Osteocyte (in vitro differentiated cells): ENCODE results near the gene PAPPA2. TPM values are rescaled to one million over a fixed set of nuclear protein-coding genes. Genes with fewer than 3 reads are reported as not detected.

Source experiments
- DNase-seq: peaks from one replicate; pipeline ENCODE4 v3.0.0; 2021; ENCODE audit warnings: mixed read lengths; ENCODE audit not compliant: unreplicated experiment; ENCODE audit errors: extremely low spot score
- H3K27ac Mint-ChIP-seq: one replicate; pipeline ENCODE4 v1.8.0; 2021; ENCODE audit warnings: mild to moderate bottlenecking, mixed read lengths; ENCODE audit not compliant: unreplicated experiment
- H3K27me3 Mint-ChIP-seq: one replicate; pipeline ENCODE4 v1.8.0; 2021; ENCODE audit warnings: mixed read lengths; ENCODE audit not compliant: unreplicated experiment
- H3K36me3 Mint-ChIP-seq: one replicate; pipeline ENCODE4 v1.8.0; 2021; ENCODE audit warnings: mixed read lengths; ENCODE audit not compliant: unreplicated experiment
- H3K4me1 Mint-ChIP-seq: one replicate; pipeline ENCODE4 v1.8.0; 2021; ENCODE audit warnings: mixed read lengths; ENCODE audit not compliant: unreplicated experiment
- H3K4me3 Mint-ChIP-seq: one replicate; pipeline ENCODE4 v1.8.0; 2021; ENCODE audit warnings: mild to moderate bottlenecking, moderate library complexity, mixed read lengths; ENCODE audit not compliant: unreplicated experiment
- H3K9me3 Mint-ChIP-seq: one replicate; pipeline ENCODE4 v1.8.0; 2021; ENCODE audit warnings: mixed read lengths; ENCODE audit not compliant: unreplicated experiment
- total RNA-seq: library from RNA; stranded (reverse); gene quantifications from 2 replicates; pipeline ENCODE4 v1.2.1, GENCODE V29; 2021
- TF ChIP-seq, protein P1 (sequence below): fragments of 200-600 bp; sonication (generic); IDR thresholded peaks from 2 replicates; pipeline ENCODE4 v1.5.0; 2021; ENCODE audit warnings: antibody characterized with exemption, mild to moderate bottlenecking, moderate library complexity

PAPPA2 gene
- total RNA-seq, 1 donor from 2014 or later: 0.35 TPM

DNA sequence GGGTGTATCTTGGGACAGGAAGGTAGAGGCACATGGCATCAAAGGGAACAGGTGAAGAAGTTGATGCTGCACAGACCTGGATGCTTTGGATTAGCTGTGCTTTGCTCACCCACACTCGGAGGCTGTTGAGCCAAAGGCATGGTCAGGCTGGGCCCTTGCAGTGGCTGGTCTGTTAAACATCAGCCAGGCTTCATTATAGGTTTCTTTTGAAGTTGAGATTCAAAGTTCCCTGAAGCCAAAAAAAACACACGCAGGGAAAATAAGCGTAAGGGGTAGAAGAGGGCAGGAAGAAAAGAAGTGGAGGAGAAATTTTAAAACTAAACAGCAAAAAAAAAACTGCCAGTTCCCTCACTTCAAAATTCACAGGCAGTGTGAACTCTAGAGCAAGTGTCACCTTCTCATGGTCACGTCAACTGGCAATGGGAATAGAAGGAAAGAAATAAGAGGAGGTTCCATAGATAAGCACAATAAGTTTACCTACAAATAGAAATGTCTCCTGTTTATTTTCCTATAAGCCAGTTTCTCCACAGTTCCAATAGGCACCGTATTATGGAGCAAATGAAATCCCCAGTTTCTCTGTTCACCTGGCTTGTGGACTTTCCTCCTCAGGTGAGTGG is 139.5 kb downstream of the PAPPA2 start:
- TF ChIP-seq, protein P1, sequence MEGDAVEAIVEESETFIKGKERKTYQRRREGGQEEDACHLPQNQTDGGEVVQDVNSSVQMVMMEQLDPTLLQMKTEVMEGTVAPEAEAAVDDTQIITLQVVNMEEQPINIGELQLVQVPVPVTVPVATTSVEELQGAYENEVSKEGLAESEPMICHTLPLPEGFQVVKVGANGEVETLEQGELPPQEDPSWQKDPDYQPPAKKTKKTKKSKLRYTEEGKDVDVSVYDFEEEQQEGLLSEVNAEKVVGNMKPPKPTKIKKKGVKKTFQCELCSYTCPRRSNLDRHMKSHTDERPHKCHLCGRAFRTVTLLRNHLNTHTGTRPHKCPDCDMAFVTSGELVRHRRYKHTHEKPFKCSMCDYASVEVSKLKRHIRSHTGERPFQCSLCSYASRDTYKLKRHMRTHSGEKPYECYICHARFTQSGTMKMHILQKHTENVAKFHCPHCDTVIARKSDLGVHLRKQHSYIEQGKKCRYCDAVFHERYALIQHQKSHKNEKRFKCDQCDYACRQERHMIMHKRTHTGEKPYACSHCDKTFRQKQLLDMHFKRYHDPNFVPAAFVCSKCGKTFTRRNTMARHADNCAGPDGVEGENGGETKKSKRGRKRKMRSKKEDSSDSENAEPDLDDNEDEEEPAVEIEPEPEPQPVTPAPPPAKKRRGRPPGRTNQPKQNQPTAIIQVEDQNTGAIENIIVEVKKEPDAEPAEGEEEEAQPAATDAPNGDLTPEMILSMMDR: no peak
- H3K27me3 Mint-ChIP-seq: no peaks in the 10 kb centered on the region
- no peaks in the 10 kb centered on the region for H3K36me3 Mint-ChIP-seq
- H3K9me3 Mint-ChIP-seq: no peaks in the 10 kb centered on the region
- no peak for DNase-seq
- no peaks in the 10 kb centered on the region for H3K4me1 Mint-ChIP-seq
- no peak overlapping the region for H3K27ac Mint-ChIP-seq
- H3K4me3 Mint-ChIP-seq: no peak overlapping the region

DNA sequence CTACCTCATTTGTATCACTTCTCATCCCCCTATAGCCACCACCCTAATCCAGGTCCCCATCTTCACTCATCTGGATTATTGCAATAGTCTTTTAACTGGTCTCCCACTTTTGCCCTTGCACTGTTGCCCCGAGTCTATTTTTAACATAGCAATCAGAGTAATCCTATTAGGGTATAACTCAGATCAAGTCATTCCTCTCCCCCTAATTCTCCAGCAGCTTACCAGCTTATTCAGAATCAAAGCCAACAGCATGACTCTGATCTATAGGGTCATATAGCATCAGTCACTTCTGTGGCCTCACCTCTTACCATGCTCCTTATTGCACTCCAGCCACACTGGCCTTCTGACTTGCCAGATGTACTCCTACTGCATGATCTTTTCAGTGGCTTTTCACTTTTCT is 140.7 kb downstream of the PAPPA2 start:
- no peaks in the 10 kb centered on the region for H3K9me3 Mint-ChIP-seq
- no peaks in the 10 kb centered on the region for H3K36me3 Mint-ChIP-seq

DNA sequence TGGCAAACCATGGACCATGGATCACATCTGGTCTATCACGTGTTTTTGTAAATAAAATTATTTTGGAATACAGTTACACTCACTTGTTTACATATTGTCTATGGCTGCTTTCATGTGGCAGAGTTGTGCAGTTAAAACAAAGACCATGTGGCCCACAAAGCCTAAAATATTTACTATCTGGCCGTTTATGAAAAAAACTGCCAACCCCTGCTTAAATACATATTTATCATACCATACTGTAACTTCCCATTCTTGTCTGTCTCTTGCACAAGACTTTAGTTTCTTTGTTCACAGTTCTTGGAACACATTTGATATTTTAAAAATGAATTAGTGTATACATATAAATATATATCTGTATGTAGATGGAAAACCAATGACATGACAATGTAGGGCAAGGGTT is 141.5 kb downstream of the PAPPA2 start:
- TF ChIP-seq, protein P1: no peak
- Mint-ChIP-seq H3K4me1 (no peaks in the 10 kb centered on the region), H3K9me3 (no peaks in the 10 kb centered on the region), H3K4me3 (no peak overlapping the region), H3K27ac (no peak overlapping the region), H3K27me3 (no peaks in the 10 kb centered on the region), H3K36me3 (no peaks in the 10 kb centered on the region)
- no peak for DNase-seq

More for the DNA sequence above, 140.7 kb downstream of the PAPPA2 start:
- H3K4me3 Mint-ChIP-seq: no peak overlapping the region
- H3K27ac Mint-ChIP-seq: no peak overlapping the region
- H3K27me3 Mint-ChIP-seq: no peaks in the 10 kb centered on the region
- H3K4me1 Mint-ChIP-seq: no peaks in the 10 kb centered on the region
- no peak for DNase-seq
- TF ChIP-seq, protein P1: no peak

DNA sequence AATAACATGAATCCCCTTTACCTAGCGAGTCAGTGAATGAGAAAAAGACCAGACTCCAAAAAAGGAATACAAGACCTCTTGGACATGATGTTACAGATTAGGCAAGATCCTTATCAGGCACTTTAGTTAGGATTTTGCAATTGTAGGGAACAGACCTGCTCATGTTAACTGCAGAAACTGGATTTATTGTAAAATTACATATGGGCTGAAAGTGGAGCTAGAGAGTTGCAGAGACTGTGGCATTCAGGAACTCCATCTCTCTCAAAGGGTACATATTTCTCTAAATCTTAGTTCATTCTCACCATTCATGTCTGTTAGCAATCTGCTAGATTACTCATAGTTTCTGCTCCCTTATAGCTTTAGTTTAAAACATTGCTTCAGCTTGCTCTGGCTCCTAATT is 142.2 kb downstream of the PAPPA2 start:
- no peak overlapping the region for H3K27ac Mint-ChIP-seq
- H3K4me3 Mint-ChIP-seq: no peak overlapping the region
- no peaks in the 10 kb centered on the region for H3K36me3 Mint-ChIP-seq
- no peaks in the 10 kb centered on the region for H3K4me1 Mint-ChIP-seq
- no peak for DNase-seq
- TF ChIP-seq, protein P1: no peak
- no peaks in the 10 kb centered on the region for H3K27me3 Mint-ChIP-seq
- H3K9me3 Mint-ChIP-seq: no peaks in the 10 kb centered on the region

DNA sequence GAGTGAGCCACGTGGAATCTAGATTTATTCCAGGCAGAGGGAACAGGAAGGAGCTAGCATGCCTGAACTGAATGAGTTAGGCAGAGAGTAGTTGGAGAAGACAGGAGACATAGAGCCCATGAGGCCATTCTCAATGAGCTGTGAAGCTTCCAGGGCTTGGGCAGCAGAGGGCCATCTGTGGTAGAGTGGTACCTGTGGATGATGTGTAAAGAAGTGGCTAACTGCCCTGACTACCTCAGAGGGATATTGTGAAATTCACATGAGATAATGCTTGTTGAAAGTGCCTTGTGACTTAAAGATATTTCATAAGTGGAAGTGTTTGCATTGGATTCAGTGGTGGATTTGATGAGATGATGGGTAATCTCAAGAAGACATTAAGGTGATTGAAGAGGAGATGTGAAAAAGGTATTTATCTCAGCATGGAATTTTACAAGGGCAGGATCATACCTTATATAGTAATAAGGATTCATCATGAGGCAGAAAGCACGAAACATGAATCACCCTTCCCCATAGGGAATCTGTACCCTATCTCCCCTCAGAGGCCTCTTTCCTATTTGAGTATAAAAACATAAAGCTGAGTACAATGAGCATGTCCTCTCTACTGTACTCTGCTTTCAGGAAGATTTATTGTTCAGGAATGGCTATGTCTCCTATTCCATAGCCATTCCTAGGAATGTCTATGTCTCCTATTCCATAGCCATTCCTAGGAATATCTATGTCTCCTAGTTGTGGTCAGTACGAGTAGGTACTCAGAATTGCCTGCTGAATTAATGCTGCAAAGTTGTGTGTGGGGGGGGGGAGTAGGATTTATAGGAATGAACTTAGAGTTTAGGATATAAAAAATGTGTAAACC is 146.8 kb downstream of the PAPPA2 start:
- DNase-seq: no peak

More for the DNA sequence above, 146.8 kb downstream of the PAPPA2 start:
- TF ChIP-seq, protein P1: no peak
- Mint-ChIP-seq H3K4me1 (no peaks in the 10 kb centered on the region), H3K27ac (no peak overlapping the region), H3K27me3 (no peaks in the 10 kb centered on the region), H3K4me3 (no peak overlapping the region), H3K36me3 (no peaks in the 10 kb centered on the region), H3K9me3 (no peaks in the 10 kb centered on the region)
